Measurements from ENCODE around the gene RNH1.

- TF ChIP-seq CTCF (IDR thresholded peaks at IDR 0.05; ENCODE audit: poor library complexity, severe bottlenecking) = no peak
- TF ChIP-seq POLR2AphosphoS5 (IDR thresholded peaks at IDR 0.05) = no peak
- no peak for TF ChIP-seq SMC3 (conservative IDR thresholded peaks at IDR 0.05; ENCODE audit: poor library complexity)
- no peak for TF ChIP-seq EP300 (conservative IDR thresholded peaks at IDR 0.05; ENCODE audit: poor library complexity, severe bottlenecking)
- TF ChIP-seq, protein P1, sequence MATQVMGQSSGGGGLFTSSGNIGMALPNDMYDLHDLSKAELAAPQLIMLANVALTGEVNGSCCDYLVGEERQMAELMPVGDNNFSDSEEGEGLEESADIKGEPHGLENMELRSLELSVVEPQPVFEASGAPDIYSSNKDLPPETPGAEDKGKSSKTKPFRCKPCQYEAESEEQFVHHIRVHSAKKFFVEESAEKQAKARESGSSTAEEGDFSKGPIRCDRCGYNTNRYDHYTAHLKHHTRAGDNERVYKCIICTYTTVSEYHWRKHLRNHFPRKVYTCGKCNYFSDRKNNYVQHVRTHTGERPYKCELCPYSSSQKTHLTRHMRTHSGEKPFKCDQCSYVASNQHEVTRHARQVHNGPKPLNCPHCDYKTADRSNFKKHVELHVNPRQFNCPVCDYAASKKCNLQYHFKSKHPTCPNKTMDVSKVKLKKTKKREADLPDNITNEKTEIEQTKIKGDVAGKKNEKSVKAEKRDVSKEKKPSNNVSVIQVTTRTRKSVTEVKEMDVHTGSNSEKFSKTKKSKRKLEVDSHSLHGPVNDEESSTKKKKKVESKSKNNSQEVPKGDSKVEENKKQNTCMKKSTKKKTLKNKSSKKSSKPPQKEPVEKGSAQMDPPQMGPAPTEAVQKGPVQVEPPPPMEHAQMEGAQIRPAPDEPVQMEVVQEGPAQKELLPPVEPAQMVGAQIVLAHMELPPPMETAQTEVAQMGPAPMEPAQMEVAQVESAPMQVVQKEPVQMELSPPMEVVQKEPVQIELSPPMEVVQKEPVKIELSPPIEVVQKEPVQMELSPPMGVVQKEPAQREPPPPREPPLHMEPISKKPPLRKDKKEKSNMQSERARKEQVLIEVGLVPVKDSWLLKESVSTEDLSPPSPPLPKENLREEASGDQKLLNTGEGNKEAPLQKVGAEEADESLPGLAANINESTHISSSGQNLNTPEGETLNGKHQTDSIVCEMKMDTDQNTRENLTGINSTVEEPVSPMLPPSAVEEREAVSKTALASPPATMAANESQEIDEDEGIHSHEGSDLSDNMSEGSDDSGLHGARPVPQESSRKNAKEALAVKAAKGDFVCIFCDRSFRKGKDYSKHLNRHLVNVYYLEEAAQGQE (IDR thresholded peaks at IDR 0.05; ENCODE audit: borderline replicate concordance) = no peak
- peak; percentile 81 for TF ChIP-seq EZH2 (IDR thresholded peaks at IDR 0.05; ENCODE audit: borderline replicate concordance, insufficient read depth, low read length, poor library complexity, severe bottlenecking)
Measured at GRCh38 chr11:555227-555779, 48.3 kb upstream of the RNH1 start.

Data from neural cell (in vitro differentiated cells).